Muscle layer of colon (tissue), 2 donors: ENCODE measurements around the gene JAKMIP1.
"Not testable (repeated sequence)": the region's sequence is repeated elsewhere in the genome, so short reads cannot be mapped to it uniquely, and the experiment has no call there.

Experiments
- H3K27ac ChIP-seq: one replicate; pipeline ENCODE4 v1.7.0; 2013; ENCODE audit warnings: low read depth, mild to moderate bottlenecking, low read length, moderate library complexity
- H3K27me3 ChIP-seq, 2 donors: one replicate each; pipeline ENCODE4 v1.7.0; 2013; ENCODE audit warnings: low read length in 2 of 2, mild to moderate bottlenecking in 2 of 2; ENCODE audit not compliant: insufficient read depth in 2 of 2, control insufficient read depth in 1 of 2
- H3K36me3 ChIP-seq: one replicate; pipeline ENCODE4 v1.7.0; 2013; ENCODE audit warnings: mild to moderate bottlenecking, low read length; ENCODE audit not compliant: insufficient read depth
- H3K4me1 ChIP-seq: one replicate; pipeline ENCODE4 v1.7.0; 2013; ENCODE audit warnings: mild to moderate bottlenecking, low read length; ENCODE audit not compliant: insufficient read depth
- H3K4me3 ChIP-seq, 2 donors: one replicate each; pipeline ENCODE4 v1.7.0; 2013; ENCODE audit warnings: low read length in 2 of 2, low read depth in 1 of 2, mild to moderate bottlenecking in 1 of 2, moderate library complexity in 1 of 2
- H3K9ac ChIP-seq: one replicate; pipeline ENCODE4 v1.7.0; 2013; ENCODE audit warnings: low read length
- H3K9me3 ChIP-seq: one replicate; pipeline ENCODE4 v1.7.0; 2013; ENCODE audit warnings: mild to moderate bottlenecking, low read length
- donor health status: abdominal sarcoma.
- donor health status: Adenocarcinoma of cecum.

The JAKMIP1 gene

DNA sequence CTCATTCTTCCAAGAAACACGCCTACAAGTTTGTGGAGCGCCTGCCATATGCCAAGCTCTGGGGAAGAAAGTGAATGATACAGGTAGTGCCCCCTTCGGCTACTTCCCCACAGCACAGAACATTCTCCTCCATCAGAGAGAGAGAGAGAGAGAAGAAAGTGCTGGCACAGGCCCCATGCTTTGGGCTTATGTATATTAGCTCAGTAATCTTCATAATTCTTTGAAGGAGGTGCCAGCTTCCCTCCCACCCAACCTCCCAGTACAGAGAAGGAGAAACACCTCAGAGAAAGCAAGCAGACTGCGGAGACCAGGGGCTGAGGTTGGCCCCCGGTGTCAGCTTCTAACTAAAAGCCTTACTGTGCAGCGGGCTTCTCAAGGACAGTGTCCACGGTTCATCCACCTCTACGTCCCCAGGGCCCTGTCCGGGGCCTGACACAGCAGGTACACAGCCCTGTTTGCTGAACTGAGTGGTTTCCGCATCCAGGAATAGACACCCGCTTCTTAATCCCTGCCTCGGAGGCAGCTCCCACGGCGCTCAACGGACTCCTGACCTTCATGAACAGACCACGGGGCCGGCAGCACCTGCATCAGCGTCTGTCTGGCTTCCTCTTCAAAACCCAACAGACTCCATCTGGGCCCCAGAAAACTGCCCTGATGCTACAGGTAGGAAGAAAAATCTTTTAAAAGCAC lies 50.2 kb downstream of the JAKMIP1 start:
- Histone ChIP-seq H3K9ac (no peak overlapping the region), H3K36me3 (no peaks in the 10 kb centered on the region), H3K27me3 (peaks cover 0 to 4% of the 10 kb centered on the region in 2 donors), H3K4me3 (no peak overlapping the region), H3K4me1 (no peaks in the 10 kb centered on the region), H3K27ac (no peak overlapping the region), H3K9me3 (no peaks in the 10 kb centered on the region)

DNA sequence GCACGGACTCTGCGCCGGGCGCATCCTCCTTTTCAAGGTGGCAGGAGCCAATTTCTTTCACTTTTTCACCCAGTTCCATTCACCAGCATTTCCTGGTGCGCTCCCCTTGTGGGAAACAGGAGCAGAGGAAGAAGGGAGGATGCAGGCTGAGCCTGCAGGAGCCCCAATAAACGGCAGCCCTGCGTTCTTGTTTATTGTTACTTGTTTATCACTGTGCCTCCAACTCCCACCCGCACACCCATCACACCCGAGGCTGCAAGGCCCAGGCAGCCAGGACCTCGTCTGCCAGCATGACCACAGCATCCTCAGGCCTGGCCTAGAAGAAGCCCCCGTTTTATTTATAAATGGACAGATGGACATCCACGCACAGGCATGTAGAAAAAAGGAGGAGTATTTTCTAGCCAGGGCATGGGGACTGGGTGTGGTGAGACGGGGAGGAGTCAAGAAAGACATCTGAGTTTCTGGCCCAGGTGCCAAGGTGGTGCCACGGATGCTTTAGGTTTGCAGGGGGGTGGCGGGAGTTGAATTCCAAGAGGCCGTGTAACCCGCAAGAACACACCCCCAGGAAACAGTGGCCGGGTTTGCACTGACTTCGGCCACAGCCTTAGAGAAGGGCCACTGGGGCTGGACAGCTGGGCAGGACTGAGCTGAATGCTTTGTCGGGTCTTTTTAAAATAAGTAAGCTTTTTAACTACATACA lies 51.7 kb downstream of the JAKMIP1 start:
- Histone ChIP-seq H3K27ac (no peak overlapping the region), H3K36me3 (no peaks in the 10 kb centered on the region), H3K4me3 (no peak overlapping the region), H3K4me1 (no peaks in the 10 kb centered on the region), H3K9ac (no peak overlapping the region), H3K27me3 (peaks cover 0 to 4% of the 10 kb centered on the region in 2 donors), H3K9me3 (no peaks in the 10 kb centered on the region)

GRCh38 chr4:6147441-6147840 lies 52.9 kb downstream of the JAKMIP1 start:
- no peaks in the 10 kb centered on the region for H3K36me3 ChIP-seq
- no peak overlapping the region for H3K9ac ChIP-seq
- no peaks in the 10 kb centered on the region for H3K9me3 ChIP-seq
- no peak overlapping the region for H3K27ac ChIP-seq
- H3K4me3 ChIP-seq: no peak overlapping the region
- H3K4me1 ChIP-seq: no peaks in the 10 kb centered on the region
- peaks cover 0 to 4% of the 10 kb centered on the region in 2 donors for H3K27me3 ChIP-seq

DNA sequence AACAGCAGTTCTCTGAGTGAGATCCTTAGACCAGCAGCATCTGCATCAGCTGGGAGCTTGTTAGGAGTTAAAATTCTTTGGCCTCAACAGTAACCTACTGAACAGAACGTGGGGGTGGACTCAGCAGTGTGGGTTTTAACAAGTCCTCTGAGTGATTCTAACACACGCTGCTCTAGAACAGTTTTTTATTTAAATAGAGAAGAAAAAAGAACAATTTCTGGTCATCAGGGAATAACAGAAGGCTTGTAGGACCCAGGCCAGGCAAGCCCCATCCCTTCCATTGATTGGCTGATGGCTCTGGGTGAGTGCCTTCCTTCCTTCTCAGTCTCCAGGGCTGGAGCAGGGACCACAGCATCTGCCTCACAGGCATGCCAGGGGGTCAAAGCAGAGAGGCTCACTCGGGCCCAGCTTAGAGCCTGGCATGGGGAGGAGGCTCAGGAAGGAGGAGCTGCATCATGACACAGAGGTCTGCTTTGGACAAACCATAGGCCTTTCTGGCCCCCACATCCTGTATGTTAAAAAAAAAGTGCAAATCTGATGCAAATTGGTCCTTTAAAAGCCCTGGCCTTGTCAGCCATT lies 56.7 kb downstream of the JAKMIP1 start:
- Histone ChIP-seq H3K4me3 (no peak overlapping the region), H3K36me3 (no peaks in the 10 kb centered on the region), H3K27me3 (no peaks in the 10 kb centered on the region)

GRCh38 chr4:6142935-6143602 lies 57.3 kb downstream of the JAKMIP1 start:
- H3K9me3 ChIP-seq: no peaks in the 10 kb centered on the region
- H3K27ac ChIP-seq: no peak overlapping the region
- H3K4me1 ChIP-seq: no peaks in the 10 kb centered on the region
- no peak overlapping the region for H3K9ac ChIP-seq
- no peaks in the 10 kb centered on the region for H3K36me3 ChIP-seq
- no peaks in the 10 kb centered on the region for H3K27me3 ChIP-seq
- no peak overlapping the region for H3K4me3 ChIP-seq

More for the DNA sequence above, 56.7 kb downstream of the JAKMIP1 start:
- H3K4me1 ChIP-seq: no peaks in the 10 kb centered on the region
- H3K9me3 ChIP-seq: no peaks in the 10 kb centered on the region
- H3K9ac ChIP-seq: no peak overlapping the region
- H3K27ac ChIP-seq: no peak overlapping the region

GRCh38 chr4:6142511-6142910 lies 57.8 kb downstream of the JAKMIP1 start:
- H3K9me3 ChIP-seq: no peaks in the 10 kb centered on the region
- H3K27me3 ChIP-seq: no peaks in the 10 kb centered on the region
- H3K36me3 ChIP-seq: no peaks in the 10 kb centered on the region
- no peak overlapping the region for H3K27ac ChIP-seq
- H3K9ac ChIP-seq: no peak overlapping the region
- no peak overlapping the region for H3K4me3 ChIP-seq
- no peaks in the 10 kb centered on the region for H3K4me1 ChIP-seq

- Histone ChIP-seq H3K36me3 (no peaks in the 10 kb centered on the region), H3K27me3 (no peaks in the 10 kb centered on the region), H3K9me3 (no peaks in the 10 kb centered on the region), H3K9ac (no peak overlapping the region), H3K4me3 (no peak overlapping the region), H3K4me1 (no peaks in the 10 kb centered on the region), H3K27ac (no peak overlapping the region)
Observed at GRCh38 chr4:6141554-6141953, 58.8 kb downstream of the JAKMIP1 start.

DNA sequence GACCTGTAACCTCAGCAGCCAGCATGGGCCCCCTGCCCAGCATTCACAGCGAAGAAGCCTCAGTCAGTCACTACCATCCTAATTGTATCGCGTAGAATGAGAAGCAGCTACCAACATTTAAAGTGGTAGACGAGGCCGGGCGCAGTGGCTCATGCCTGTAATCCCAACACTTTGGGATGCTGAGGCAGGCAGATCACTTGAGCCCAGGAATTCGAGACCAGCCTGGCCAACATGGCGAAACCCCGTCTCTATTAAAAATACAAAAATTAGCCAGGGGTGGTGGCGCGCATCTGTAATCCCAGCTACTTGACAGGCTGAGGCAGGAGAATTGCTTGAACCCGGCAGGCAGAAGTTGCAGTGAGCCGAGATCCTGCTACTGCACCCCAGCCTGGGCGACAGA lies 59.3 kb downstream of the JAKMIP1 start:
- H3K4me1 ChIP-seq: not testable (repeated sequence)

DNA sequence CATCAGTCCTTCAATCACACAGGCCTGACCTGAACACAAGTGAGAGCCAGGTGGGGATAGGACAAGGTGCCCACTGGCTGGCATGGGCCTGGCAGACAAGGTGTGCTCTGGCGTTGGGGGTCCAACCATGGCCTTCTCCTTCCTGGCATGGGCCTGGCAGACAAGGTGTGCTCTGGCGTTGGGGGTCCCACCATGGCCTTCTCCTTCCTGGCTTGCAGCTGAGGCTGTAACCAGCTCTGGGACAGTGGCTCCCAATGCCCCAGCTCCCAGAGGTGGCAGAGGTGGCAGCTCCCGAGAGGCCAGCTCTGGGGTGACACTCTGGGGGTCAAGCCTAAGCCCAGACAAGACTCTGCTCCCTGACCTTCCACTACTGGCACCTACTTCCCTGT lies 62.6 kb downstream of the JAKMIP1 start:
- Histone ChIP-seq H3K36me3 (no peaks in the 10 kb centered on the region), H3K9ac (no peak overlapping the region)

More for the DNA sequence above, 59.3 kb downstream of the JAKMIP1 start:
- not testable (repeated sequence) for H3K9ac ChIP-seq, H3K9me3 ChIP-seq, H3K4me3 ChIP-seq, H3K27ac ChIP-seq, H3K27me3 ChIP-seq, H3K36me3 ChIP-seq

GRCh38 chr4:6137027-6137746 lies 63.2 kb downstream of the JAKMIP1 start:
- Histone ChIP-seq H3K9ac (no peak overlapping the region), H3K4me3 (no peak overlapping the region), H3K4me1 (no peaks in the 10 kb centered on the region), H3K9me3 (no peaks in the 10 kb centered on the region), H3K36me3 (no peaks in the 10 kb centered on the region), H3K27ac (no peak overlapping the region), H3K27me3 (no peaks in the 10 kb centered on the region)

More for the DNA sequence above, 62.6 kb downstream of the JAKMIP1 start:
- H3K9me3 ChIP-seq: no peaks in the 10 kb centered on the region
- H3K27ac ChIP-seq: no peak overlapping the region
- H3K4me3 ChIP-seq: no peak overlapping the region
- H3K27me3 ChIP-seq: no peaks in the 10 kb centered on the region
- H3K4me1 ChIP-seq: no peaks in the 10 kb centered on the region
